Measurements from ENCODE around the gene NEK1.

DNA sequence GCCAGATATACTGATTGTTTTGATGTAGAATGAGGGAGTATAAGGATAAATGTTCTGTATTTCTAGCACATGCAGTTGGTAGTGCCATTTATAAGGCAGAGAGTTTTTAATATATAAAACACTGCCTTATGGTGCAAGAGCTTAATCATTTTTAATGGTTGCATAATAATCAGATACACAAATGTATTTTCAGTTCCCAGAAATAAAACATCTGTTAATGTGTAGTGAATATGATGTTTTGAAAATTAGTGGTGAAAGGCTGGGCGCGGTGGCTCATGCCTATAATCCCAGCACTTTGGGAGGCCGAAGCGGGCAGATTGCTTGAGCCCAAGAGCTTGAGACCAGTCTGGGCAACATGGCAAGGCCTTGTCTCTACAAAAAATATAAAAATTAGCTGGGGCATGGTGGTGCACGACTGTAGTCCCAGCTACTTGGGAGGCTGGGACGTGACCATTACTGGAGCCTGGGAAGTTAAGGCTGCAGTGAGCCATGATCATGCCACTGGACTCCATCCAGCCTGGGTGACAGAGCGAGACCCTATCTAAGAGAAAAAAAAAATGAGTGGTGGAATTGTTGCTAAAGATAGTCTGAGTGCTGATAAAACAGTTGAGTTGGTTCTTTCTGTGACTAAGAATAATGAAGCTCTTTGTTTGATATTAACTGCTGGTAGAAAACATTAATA, 37.3 kb upstream of the NEK1 start:
- TF ChIP-seq CTCF (IDR thresholded peaks at IDR 0.05; ENCODE audit: insufficient read depth, low read length, poor library complexity, severe bottlenecking) (no peak), EZH2phosphoT487 (conservative IDR thresholded peaks at IDR 0.05; ENCODE audit: low read length) (no peak)
